ENCODE results near the gene SLC24A3.

Gene SLC24A3

DNA sequence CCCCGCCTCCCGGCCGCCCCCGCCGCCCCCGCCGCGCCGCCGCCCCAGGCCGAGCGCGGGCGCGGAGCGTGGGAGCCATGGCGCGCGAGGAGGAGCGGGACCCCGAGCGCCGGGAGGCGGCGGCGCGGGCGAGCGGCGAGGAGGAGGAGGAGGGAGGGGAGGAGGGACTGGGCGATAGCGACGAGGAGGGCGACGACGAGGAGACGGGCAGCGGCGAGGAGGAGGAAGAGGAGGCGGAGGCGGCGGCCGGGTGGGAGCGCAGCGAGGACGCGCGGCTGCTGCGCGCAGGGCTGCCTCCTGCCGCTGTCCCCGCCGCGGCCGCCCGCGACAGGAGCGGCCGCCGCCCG is at the start of gene SLC24A3:
SLC24A3 (plus strand) TSS at position 174 of the 347 bp plus-strand sequence.
- no peak for DNase-seq (ENCODE audit: low read depth in 2 of 2)

DNA sequence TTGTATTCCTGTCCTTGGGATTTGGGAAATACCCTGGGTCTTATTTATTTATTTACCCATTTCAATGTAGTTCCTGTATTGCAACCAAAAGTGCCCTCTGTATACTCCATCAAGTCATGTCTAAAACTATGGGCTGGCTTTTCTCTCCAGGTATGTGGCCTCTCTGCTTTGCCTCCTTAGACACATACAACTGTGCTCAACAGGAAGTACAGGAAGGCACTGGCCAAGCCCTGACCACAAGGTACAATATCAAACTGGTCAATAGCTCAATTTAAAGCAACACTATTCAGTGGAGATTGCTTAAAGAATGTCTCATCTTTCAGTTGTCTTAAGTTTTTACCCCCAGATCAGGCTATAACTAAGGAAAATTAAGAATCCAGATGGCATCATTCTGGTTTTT is 42.3 kb upstream of the SLC24A3 start:
- no peak for DNase-seq (ENCODE audit: low read depth in 2 of 2)

DNA sequence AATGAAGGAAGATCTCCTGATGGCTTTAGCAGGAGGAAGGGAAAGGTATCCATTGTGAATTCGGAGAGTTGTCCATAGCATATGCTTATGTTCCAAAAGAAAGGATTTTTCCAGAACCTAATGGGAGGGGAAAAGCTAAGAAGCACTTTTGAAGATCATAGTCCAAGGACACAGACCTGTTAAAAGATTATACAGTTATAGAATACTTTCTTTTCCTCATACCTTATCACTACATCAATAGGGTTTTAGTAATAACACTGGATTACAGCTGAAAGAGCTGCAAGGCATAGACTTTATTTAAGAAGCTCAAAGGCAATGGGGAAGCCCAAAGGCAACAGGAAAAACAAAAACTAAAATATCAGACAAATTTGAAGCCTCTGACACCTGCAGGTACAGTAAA is 39.8 kb upstream of the SLC24A3 start:
- DNase-seq (ENCODE audit: low read depth in 2 of 2) = no peak

DNA sequence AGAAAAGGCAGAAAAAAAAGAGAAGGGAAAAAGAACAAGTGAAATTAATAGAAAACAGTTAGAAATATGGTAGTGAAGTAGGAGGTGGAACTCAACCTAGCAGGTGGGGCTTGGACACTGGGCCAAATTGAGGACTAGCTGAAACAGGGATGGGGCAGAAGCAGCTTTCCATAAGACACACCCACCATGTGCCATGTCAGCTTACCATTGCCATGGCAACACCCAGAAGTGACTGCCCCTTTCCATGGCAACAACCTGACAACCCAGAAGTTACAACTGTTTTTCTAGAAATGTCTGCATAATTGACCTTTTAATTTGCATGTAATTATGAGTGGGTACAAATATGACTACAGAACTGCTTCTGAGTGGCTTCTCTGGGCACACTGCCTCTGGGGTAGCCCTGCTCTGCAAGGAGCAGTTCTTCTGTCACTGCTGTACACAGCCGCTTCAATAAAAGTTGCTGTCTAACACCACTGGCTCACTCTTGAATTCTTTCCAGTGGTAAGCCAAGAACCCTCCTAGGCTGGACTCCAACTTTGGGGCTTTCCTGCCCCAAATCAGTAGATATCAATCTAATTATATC is 35.9 kb upstream of the SLC24A3 start:
- DNase-seq (ENCODE audit: low read depth in 2 of 2) = no peak

DNA sequence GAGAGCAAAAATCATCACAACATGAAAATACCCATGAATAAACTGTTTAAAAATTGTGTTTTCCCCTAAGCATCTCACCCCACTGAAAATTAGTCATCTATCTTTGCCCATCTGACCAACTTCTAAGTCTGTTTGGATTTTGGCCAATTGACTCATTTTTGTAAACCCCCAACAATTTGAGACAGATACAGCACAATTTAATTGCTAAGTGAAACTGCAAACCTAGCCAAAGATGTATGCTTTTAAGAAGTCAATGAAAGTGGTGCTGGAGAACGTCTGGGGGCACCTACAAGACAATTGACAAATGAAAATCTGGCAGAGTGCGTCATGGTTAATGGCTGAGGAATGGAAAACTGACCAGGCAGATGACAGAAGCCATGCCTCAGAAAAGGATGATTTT is 30.9 kb upstream of the SLC24A3 start:
- DNase-seq (ENCODE audit: low read depth in 2 of 2) = no peak

DNA sequence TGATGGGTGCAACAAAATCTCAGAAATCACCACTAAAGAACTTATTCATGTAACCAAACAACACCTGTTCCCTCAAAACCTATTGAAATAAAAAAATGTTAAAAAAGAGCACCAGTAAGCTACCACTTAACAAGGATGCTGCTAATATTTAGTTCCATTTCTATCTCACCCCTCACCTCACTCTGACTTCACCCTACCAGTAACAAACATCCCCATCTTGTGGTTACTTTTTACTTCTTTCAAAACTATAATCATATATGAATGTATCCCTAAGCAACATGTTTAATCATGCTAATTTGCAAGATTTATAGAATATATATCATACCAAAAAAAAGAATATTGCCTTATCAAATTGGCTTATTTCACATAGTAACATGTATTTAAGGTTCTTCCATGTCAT is 27.4 kb upstream of the SLC24A3 start:
- no peak for DNase-seq (ENCODE audit: low read depth in 2 of 2)

DNA sequence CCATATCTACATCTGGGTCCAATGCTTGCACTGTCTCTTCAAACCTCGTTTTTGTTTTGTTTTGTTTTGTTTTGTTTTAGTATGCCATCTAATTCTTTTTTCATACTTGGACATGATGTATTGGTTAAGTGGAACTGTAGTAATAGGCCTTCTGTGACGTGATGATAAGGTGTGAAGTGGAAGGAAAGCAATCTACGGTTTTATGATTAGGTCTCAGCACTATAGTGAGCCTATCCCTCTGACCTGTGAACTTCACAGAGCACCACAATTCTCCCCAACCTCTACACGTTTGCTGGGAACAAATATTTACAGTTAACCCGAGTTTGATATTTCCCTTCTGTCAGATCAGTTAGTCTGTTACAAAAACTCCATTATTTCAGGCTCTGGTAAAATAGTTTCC is 19.1 kb upstream of the SLC24A3 start:
- no peak for DNase-seq (ENCODE audit: low read depth in 2 of 2)

DNA sequence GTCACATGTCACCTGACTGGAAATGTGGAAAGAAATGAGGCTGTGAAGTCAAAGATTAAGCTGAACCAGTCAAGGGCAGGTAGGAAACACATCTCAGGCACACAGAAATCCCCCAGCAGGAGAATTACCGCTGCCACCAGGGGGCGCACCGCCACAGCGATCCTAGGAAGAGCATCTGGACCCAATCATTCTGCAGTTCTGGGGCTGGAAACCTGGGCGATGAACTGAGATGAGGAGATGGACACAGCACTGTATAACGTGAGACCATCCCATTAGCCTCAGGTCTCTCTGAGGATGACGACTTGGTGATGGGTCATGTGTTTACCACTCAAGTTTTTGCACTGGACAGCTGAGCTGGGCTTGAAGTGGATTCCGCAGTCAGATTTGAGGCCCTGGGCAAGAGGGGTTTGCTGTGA is 6.5 kb upstream of the SLC24A3 start:
- peak; percentile 55 to 76 for DNase-seq (ENCODE audit: low read depth in 2 of 2)

DNA sequence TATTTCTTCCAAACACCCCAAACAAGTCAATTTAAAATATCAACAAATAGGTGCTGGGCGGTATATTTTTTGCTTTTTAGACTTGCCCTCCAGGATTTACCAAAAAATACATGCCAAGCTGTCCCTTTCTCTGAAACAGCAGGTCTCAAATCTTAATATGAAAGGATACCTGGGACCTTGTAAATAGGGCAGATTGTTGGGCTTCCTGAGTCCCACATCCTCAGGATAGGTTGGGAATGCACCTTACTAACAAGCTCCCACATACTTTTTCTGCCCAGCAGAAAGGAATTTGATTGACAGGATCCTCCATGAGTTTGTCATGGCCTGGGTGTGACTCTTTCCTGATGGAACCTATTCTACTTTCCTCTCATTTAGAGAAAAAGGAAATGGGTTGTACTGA is 4.9 kb upstream of the SLC24A3 start:
- no peak for DNase-seq (ENCODE audit: low read depth in 2 of 2)

DNA sequence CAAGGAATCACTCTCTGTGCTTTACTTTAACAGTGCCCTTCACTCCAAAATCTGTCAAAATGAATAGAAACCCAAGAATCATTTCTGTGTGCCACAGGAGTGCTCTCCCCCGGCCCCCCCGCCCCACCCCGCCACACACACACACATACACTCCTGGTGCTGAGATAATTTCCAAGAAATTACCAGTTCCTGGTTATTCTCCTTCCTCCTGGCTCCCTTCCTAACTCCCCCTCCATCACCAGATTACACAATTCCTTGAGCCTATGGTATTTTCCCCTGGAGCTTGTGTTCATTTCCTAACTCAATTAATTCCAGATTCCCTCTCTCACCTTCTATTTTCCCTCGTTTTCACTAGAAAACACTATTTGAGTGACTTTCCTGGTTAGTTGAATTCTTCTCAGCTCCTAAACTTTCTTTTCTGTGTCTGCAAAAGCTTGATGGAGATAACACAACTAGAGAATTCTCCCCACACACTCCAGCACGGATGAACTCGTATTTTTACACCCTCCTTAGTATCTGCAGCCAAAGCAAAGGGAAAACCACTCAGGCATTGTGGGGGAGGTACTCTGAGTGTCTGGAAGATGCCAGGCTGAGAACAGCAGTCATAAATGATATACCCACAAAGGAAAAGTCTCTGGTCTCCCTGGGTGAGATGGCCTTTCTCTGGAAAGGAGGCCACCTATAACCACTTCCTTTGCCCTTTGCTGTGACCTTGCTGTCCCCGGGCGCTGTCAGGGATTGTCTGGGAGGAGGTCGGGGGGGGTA is 1.9 kb upstream of the SLC24A3 start:
- no peak for DNase-seq (ENCODE audit: low read depth in 2 of 2)

DNA sequence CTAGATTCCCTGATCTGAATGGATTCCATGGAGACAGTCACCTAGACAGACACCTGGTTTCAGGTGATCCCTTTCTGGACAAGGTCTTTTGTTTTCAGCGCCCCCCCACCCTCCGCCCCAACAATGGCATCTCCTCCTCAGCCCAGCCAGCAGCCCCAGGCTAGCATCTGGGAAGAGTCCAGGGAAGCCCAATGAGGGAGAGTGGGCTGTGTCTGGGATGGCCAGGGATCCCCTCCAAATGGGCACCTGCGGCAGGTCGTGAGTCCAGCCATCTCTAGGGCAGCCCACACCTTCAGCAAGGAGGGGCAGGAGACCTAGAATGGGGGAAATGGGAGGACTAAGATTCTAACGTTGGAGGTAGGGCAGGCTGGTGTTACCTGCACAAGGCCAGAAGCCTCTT is 1.2 kb upstream of the SLC24A3 start:
- DNase-seq (ENCODE audit: low read depth in 2 of 2) = no peak

DNA sequence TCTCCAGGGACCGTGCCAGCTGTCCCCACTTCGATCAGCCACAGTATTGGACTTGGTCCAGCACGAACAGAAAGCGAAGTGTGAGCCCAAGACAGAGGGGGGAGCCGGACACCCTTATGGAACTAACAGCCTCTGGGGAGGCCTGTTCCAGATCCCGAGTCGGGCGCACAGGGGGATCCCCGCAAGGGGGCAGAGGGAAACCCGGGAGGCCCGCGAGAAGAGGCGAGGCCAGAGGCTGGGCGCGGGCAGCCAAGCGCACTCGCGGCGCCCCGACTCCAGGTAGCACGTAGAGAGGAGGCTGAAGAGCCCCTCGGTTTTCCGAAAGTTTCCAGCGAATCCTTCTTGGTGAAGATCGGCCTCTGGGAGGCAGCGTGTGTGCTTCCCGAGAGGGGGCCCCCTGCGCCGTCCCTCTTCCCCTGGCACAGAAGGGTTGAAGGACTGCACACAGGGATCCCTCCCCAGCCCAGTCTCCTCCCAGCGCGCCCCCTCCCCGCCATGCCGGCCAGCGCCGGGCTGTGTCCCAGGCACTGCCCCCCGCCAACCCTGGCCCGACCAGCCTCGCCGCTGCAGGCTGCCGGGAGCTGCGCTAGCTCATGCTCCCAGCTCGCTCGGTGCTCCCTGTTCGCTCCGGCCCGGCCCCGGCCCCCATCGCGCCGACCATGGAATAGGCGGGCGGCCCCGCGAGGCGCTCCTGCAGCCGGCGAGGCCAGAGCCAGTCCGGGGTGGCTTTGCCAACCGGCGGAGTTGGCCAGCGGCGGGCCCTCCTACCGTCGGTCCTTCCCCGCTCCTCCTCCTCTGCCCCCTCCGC is 577 bp upstream of the SLC24A3 start:
- DNase-seq (ENCODE audit: low read depth in 2 of 2) = no peak

DNA sequence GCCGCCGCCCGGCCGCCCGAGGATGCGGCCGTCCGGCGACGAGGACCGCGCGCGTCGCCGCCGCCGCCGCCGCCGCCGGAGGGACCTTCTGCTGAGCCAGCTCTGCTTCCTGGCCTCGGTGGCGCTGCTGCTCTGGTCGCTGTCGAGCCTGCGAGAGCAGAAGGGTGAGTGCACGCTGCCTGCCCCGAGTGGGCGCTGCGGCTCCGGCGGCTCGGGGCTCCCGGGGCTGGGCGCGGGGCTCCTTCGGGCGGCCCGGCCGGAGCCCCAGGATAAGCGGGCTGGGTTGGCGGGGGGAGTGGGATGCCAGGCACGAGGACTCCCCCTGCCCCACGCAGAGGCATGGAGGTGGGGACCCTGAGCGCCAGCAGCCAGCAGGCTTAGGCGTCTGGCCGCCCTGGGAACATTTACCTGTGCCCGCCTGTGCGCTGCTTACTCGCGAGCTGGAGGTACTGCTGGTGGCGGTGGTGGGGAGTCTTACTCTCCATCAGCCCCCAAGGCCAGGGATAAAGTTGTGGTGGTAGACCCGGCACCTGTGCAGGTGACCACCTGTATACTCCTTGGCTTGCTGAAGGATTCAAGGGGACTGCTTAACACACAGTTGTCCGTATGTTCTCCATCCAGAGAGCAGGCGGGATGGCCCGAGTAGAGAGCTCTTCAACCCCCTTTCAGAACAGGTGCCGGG is 520 bp downstream of the SLC24A3 start:
- DNase-seq (ENCODE audit: low read depth in 2 of 2) = peak in 1 of 2 donors; percentile 11

DNA sequence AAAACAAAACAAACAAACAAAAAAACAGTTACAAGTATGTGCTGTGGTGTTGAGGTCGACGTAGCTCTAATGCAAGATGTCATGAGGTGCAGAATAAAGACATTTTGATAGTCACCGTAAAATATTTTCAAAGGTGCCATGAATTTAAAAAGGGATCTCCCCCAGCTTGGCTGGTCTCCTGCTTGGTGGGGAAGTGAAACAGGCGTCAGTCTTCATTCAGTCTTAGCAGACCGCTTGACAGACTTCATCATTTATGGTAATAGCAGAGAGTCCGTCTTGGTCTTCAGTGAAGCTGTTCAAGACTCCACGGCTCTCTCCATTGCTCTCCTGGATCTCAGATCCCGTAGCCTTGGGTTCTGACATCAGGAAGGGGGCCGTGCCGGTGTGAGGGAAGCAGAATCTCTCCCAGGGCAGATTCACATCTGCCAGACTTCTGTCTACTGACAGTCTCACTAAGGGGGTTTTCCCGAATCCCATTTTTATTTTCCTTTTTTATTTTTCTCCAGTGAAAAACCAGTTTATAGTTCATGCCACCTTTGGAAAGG is 1.6 kb downstream of the SLC24A3 start:
- DNase-seq (ENCODE audit: low read depth in 2 of 2) = no peak

DNA sequence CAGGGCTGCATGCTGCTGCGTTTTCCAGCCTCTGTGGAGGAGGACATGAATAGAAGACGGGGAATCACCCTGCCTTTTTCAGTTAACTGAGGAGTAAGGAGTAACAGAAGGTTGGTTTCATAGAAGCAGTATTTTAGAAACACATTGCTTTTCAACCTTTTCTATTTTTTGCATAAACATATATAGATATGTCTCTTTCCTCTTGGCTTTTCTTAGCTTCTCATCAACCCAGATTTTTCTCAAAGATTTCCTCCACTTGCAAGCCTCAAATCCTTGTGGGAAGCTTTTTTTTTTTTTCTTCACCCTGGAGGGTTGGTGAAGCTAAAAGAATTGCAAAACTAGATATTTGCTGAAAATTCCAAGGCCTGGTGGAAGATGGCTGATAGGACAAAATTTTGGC is 6.0 kb downstream of the SLC24A3 start:
- DNase-seq (ENCODE audit: low read depth in 2 of 2) = no peak

DNA sequence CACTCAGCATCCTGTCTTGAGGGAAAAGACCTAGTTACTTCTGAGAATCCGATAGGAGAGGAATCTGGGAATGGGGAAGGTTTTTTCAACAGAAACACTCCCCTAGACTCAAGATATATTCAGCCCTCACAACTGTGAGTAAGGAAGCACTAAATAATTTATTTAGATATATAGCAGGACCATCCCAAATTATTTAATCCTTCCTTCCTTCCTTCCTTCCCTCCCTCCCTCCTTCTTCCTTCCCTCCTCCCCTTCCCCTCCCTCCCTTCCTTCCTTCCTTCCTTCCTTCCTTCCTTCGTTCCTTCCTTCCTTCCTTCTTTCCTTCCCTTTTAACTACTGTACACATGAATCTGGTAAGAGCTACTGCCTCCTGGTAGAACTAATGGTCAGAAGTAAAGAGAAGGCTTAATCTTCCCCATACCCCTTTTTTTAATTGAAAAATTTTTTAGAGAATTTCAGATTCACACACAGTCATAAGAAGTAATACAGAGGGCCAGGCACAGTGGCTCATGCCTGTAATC is 10.1 kb downstream of the SLC24A3 start:
- no peak for DNase-seq (ENCODE audit: low read depth in 2 of 2)

DNA sequence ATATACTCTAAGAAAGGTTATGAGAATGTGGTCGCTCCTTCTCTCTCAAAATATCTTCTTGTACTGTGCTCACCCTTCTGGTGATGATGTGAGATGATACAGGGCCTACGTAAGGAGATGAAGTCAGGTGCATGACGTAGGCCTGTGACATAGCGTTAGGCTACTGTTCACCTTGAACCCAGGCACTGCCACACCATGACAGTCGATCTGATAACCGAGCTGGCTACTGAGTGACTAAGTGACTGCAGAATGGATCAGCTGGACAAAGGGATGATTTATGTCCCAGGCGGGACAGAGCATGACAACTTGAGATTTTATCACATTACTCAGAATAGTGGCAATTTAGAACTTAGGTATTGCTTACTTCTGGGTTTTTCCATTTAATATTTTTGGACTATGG is 11.2 kb downstream of the SLC24A3 start:
- no peak for DNase-seq (ENCODE audit: low read depth in 2 of 2)

DNA sequence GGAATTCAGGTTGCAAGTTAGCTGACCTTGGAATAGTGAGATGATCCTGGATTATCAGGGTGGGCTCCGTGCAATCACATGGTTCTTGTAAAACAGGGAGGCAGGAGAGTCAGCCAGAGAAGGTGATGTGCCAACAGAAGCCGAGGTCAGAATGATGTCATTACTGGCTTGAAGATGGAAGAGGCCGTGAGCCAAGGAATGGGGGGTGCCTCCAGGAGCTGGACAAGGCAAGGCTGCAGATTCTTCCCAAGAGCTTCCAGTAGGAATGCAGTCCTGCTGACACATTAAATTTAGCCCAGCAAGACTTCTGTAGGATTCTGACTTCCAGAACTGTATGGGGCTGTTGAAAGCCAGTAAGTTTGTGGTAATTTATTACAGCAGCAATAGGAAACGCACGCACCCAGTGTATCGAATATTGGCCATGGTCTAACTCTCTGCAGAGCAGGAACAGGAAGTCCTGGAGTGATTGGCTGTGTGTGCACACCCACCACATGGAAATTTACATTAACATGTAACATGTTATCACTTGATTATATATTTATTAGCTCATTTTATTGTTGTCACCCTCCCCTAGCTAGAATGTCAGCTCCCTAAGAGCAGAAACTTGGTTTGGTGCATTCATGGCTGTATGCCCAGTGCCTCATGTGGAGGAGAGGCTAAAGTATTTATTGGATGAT is 19.1 kb downstream of the SLC24A3 start:
- no peak for DNase-seq (ENCODE audit: low read depth in 2 of 2)

DNA sequence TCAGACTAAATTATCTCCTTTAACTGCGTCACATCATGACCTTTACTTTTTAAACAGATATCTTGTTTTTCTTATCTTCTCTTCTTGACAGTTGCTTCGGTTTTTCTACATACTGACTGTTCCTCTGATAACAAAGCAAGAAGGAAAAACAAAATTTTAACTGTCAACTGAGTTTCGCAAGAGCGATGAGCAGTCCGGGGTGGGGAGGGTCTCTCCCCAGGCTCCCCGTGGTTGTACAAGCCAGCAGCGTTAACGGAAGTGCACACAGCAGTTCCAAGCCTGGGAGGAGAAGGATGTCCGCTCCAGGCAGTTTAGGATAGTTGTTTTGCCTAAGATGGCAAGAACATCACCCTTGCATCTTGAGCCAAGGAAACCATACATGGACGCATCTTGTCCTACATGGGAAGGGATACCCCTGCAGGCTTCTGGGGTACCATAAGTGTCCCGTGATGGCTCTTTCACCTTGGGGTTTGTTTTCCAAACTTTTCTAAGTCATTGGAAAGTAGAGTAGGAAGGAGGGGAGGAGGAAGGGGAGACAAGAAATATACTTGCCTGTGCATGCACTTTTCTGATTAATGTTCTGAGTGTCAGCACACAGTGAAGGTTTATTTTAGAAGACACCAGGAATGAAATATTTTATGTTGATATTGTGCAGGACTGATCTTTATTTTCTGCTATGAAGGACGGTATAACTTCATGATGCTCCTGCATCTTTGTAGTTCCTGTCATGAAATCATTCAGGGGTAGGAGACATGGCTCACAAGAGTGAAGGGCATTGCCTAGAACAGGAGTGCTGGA is 20.8 kb downstream of the SLC24A3 start:
- DNase-seq (ENCODE audit: low read depth in 2 of 2) = no peak

DNA sequence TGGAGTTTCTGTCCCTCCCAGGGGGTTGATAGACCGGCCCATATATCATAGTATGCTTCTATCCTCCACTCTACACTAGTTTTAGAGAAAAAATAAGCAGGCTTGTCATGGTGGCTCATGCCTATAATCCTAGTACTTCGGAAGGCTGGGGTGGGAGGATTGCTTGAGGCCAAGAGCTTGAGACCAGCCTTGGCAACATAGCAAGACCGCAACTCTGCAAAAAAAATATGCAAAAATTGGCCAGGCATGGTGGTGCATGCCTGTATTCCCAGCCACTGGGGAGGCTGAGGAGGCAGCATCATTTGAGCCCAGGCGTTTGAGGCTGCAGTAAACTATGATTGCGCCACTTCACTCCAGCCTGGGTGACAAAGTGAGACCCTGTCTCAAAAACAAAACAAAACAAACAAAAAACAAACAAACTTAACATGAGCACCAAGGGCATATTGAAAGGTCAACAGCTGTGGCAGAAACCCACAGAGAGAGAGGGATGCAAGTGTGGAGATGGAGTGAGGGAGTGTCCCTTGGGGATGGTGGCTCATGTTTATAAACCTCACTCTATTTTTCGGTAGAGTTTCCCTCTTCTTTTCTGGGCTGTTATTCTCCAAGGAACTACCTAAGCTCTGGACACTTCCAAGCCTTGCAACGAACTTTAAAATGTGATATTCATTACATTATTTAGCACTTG is 24.1 kb downstream of the SLC24A3 start:
- no peak for DNase-seq (ENCODE audit: low read depth in 2 of 2)
